PFSK-1 (cell line): ENCODE results near the gene GFRA4.

Experiments used
- FOXP2 ChIP-seq: optimal IDR thresholded peaks from 2 replicates; pipeline ENCODE3; 2011; ENCODE audit warnings: borderline replicate concordance, control low read depth, inconsistent platforms; ENCODE audit not compliant: insufficient read depth; ENCODE audit errors: extremely low read length, extremely low read depth
- POLR2AphosphoS5 ChIP-seq: IDR thresholded peaks from 2 replicates; pipeline ENCODE4 v1.6.1; 2012; ENCODE audit warnings: low read depth, mild to moderate bottlenecking, control low read depth, low read length, moderate library complexity
- SIN3A ChIP-seq: IDR thresholded peaks from 2 replicates; pipeline ENCODE4 v1.6.1; 2012; ENCODE audit warnings: mild to moderate bottlenecking, low read length, moderate library complexity, borderline replicate concordance; ENCODE audit not compliant: insufficient read depth
- TAF1 ChIP-seq: IDR thresholded peaks from 2 replicates; pipeline ENCODE4 v1.6.1; 2012; ENCODE audit warnings: low read length, control low read depth, borderline replicate concordance; ENCODE audit not compliant: insufficient read depth
- TF ChIP-seq, protein P1 (sequence below), 2 experiments: IDR thresholded peaks; 2 replicates each; pipeline versions ENCODE4 v1.6.1 to v1.8.0; 2011 to 2012; ENCODE audit warnings: low read depth in 2 of 2, low read length in 2 of 2, control low read depth in 1 of 2, inconsistent platforms in 1 of 2, mild to moderate bottlenecking in 1 of 2, moderate library complexity in 1 of 2; ENCODE audit not compliant: insufficient read depth in 1 of 2

The GFRA4 gene

DNA sequence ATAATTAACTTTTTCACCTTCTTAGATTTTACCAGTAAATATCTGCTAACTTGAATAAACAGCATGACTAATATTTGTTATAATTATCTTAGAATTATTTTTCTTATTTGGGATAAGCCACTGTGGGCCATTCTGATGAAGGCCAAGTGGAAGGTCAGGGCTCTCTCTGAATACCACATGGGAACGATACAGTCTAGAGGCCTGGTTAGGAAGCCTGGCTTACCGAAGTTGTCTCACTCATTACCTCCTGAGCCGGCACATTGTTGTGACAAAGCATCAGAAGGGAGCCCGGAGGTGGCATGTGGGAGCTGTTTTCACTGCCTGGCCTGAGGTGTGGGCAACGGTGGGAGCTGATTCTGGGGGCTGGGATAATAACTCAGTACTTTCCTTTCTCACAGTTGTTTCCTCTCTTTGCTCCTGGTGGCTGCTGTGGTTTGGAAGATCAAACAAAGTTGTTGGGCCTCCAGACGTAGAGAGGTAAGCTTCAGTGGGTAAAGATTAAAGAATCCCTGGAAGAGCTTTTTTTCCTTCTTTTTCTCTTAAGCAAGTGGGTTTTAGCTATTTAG is 29.2 kb downstream of the GFRA4 start:
- TF ChIP-seq FOXP2 (no peak), SIN3A (no peak), POLR2AphosphoS5 (no peak), TAF1 (no peak)
- TF ChIP-seq, protein P1, sequence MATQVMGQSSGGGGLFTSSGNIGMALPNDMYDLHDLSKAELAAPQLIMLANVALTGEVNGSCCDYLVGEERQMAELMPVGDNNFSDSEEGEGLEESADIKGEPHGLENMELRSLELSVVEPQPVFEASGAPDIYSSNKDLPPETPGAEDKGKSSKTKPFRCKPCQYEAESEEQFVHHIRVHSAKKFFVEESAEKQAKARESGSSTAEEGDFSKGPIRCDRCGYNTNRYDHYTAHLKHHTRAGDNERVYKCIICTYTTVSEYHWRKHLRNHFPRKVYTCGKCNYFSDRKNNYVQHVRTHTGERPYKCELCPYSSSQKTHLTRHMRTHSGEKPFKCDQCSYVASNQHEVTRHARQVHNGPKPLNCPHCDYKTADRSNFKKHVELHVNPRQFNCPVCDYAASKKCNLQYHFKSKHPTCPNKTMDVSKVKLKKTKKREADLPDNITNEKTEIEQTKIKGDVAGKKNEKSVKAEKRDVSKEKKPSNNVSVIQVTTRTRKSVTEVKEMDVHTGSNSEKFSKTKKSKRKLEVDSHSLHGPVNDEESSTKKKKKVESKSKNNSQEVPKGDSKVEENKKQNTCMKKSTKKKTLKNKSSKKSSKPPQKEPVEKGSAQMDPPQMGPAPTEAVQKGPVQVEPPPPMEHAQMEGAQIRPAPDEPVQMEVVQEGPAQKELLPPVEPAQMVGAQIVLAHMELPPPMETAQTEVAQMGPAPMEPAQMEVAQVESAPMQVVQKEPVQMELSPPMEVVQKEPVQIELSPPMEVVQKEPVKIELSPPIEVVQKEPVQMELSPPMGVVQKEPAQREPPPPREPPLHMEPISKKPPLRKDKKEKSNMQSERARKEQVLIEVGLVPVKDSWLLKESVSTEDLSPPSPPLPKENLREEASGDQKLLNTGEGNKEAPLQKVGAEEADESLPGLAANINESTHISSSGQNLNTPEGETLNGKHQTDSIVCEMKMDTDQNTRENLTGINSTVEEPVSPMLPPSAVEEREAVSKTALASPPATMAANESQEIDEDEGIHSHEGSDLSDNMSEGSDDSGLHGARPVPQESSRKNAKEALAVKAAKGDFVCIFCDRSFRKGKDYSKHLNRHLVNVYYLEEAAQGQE (IDR thresholded peaks at IDR 0.05; ENCODE audit: insufficient read depth in 1 of 2, low read depth in 2 of 2, low read length in 2 of 2) = no peak

- TF ChIP-seq FOXP2 (no peak), POLR2AphosphoS5 (no peak), TAF1 (no peak), SIN3A (no peak)
- TF ChIP-seq, protein P1 (IDR thresholded peaks at IDR 0.05; ENCODE audit: insufficient read depth in 1 of 2, low read depth in 2 of 2, low read length in 2 of 2) = no peak
Observed at GRCh38 chr20:3632311-3633004, 30.7 kb downstream of the GFRA4 start.

DNA sequence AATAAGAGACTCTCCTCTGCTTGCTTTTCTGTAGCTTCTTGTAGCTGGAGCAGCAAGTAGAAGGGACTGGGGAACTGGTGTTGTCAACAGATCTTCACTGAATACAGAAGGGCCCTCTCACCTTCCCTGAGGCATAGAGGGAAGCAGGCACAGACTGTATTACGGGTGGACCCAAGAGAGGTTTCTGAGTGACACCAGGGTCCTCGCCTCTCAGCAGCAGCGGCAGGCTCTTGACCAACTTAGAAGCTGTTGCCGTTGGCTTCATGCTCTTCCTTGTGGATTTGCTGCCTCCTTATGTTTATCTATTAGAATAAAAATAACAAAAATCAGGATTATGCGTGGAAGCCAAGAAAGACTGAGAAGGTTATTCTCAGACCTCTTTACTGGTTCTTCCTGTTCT is 31.7 kb downstream of the GFRA4 start:
- TF ChIP-seq POLR2AphosphoS5 (no peak), TAF1 (no peak), SIN3A (no peak), FOXP2 (no peak)
- TF ChIP-seq, protein P1 (IDR thresholded peaks at IDR 0.05; ENCODE audit: insufficient read depth in 1 of 2, low read depth in 2 of 2, low read length in 2 of 2) = no peak

- TF ChIP-seq, protein P1 (IDR thresholded peaks at IDR 0.05; ENCODE audit: insufficient read depth in 1 of 2, low read depth in 2 of 2, low read length in 2 of 2) = no peak
- TF ChIP-seq SIN3A = no peak
- TF ChIP-seq FOXP2 = no peak
- no peak for TF ChIP-seq POLR2AphosphoS5
- TF ChIP-seq TAF1 = no peak
Observed at GRCh38 chr20:3630429-3630828, 32.8 kb downstream of the GFRA4 start.
